Breast epithelium (tissue), 3 donors: ENCODE measurements around the gene EIF5AL1.

Source experiments
- POLR2A ChIP-seq: fragments of 450-650 bp; IDR thresholded peaks from one replicate; pipeline ENCODE4 v1.6.1; 2016; ENCODE audit warnings: antibody characterized with exemption, mild to moderate bottlenecking, moderate library complexity
- POLR2AphosphoS5 ChIP-seq, 3 donors: sonication (generic); formaldehyde crosslinking; IDR thresholded peaks; one replicate each; pipeline ENCODE4 v1.6.1; 2017; ENCODE audit warnings: antibody characterized with exemption in 3 of 3
- TF ChIP-seq, protein P1 (sequence below), 3 donors: fragments of 450-650 bp; IDR thresholded peaks; one replicate each; pipeline ENCODE4 v1.5.1; 2016 to 2017; ENCODE audit warnings: antibody characterized with exemption in 3 of 3, mild to moderate bottlenecking in 3 of 3, moderate library complexity in 3 of 3

DNA sequence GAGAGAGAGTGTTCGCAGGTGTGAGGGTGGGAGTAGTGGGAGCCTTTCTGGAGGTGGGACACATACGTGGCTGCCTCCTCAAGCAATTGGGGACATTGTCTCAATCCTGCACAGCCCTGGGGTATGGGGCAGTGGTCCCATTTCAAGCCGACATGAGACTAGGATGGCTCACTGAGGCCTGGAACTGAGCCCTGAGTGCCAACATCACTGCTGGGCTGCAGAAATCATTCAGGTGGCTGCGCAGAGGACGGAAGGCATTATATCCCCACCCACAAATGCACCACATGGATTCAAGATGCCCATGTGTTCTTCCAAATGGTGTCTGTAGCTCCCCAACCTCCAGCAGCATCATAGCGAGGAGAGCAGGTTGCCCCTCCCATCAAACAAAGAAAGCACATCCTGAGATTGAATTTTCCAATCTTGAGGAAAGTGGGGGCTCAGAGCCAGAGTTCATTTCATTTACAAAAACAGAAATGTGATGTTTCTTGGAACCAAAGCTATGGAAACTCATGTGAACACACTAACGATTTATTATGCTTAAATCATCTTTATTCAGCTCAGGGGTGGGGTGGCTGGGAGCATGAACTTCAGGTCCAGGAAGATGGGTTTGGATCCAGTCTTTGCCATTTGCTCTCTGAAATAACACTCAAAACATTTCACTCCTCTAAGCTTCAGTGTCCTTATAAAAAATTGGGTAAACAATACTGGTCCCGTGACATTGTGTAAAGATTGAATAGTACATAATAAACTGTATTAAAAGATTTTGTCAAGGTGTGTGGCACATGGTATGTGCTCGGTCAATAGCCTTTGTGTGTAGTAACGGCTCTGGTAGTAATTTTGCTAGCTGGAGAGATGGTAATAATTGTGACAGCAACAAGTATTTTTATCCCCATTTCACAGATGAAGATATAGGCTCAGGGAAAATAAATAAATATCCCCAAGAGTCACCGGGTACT, 43.3 kb downstream of the EIF5AL1 start:
- TF ChIP-seq POLR2A, result no peak
- TF ChIP-seq, protein P1, sequence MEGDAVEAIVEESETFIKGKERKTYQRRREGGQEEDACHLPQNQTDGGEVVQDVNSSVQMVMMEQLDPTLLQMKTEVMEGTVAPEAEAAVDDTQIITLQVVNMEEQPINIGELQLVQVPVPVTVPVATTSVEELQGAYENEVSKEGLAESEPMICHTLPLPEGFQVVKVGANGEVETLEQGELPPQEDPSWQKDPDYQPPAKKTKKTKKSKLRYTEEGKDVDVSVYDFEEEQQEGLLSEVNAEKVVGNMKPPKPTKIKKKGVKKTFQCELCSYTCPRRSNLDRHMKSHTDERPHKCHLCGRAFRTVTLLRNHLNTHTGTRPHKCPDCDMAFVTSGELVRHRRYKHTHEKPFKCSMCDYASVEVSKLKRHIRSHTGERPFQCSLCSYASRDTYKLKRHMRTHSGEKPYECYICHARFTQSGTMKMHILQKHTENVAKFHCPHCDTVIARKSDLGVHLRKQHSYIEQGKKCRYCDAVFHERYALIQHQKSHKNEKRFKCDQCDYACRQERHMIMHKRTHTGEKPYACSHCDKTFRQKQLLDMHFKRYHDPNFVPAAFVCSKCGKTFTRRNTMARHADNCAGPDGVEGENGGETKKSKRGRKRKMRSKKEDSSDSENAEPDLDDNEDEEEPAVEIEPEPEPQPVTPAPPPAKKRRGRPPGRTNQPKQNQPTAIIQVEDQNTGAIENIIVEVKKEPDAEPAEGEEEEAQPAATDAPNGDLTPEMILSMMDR (IDR thresholded peaks at IDR 0.05), result no peak
- TF ChIP-seq POLR2AphosphoS5 (IDR thresholded peaks at IDR 0.05), result no peak
